GM04503 (cell line): ENCODE measurements around the gene KIF5C.

ENCODE experiments used
- DNase-seq: peaks from one replicate; pipeline ENCODE4 v3.0.0-alpha.2; 2012; ENCODE audit warnings: low read depth

KIF5C gene

DNA sequence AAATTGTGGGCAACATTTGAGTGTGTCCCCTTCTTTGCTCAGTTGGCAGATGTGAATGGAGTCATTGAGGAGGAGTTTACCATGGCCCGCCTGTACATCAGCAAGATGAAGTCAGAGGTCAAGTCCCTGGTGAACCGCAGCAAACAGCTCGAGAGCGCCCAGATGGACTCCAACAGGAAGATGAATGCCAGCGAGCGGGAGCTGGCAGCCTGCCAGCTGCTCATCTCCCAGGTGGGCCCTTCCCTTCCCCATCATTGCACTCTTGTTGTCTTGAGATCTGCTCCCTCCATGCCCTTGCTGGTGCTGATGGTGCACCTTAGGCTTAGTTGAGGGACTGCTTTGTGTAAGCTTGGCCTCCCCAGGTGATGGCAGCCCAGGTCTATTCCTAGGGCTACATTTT lies 115.9 kb downstream of the KIF5C start:
- no peak for DNase-seq

- no peak for DNase-seq
Observed at GRCh38 chr2:148992448-148992847, 117.4 kb downstream of the KIF5C start.

DNA sequence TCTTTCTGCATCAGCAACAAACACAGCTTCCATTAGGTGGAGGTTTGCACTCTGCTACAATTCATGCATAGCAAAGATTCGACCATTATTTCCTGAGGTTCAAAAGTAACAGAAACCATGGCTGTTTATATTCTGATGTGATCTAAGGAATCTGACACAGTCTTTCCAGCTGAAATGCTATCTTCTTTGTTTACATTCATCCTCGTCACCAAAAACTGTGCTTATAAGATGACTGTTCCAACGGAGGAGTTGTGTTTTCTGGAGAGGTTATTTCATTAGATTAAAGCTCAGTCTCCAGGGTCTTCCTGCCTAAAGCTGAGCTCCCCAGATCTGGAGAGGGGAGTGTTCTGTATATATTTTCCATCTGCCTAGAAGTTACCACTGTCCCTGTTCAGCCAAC lies 118.3 kb downstream of the KIF5C start:
- no peak for DNase-seq

DNA sequence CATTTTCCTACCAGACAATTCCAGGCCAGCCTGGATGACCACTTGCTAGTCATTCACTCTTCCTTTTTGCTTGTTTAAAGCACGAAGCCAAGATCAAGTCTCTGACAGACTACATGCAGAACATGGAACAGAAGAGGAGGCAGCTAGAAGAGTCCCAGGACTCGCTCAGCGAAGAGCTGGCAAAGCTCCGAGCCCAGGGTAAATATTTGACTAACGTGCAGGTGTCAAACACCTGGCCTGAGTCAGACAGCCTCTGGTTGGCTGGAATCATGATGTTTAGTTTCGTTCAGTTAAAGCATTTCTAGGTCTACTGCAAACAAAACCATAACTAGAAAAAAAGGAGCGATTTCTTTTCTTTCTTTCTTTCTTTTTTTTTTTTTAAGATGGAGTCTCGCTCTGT lies 119.3 kb downstream of the KIF5C start:
- DNase-seq, result no peak

DNA sequence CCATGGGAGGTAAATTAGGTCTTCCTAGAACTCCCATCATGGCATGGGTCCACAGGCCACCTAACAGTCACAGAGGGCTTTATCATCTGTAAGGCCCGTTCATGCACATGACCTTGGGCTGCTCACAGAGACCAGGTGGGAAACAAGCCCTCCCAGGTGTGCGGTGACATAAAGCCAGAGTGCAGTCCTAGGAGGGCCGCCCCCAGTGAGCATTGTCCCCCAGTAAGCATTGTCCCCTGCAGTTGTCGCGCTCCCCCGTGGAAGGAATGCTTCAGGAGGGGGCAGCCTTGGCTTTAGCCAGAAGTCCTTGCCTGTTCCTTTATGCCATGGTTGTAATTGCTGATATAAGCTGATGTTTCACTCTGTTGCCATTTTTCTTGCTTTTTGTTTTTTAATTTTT lies 121.8 kb downstream of the KIF5C start:
- no peak for DNase-seq

GRCh38 chr2:148998165-148998830 lies 123.3 kb downstream of the KIF5C start:
- no peak for DNase-seq

- no peak for DNase-seq
Observed at GRCh38 chr2:148998831-148999200, 123.8 kb downstream of the KIF5C start.

DNA sequence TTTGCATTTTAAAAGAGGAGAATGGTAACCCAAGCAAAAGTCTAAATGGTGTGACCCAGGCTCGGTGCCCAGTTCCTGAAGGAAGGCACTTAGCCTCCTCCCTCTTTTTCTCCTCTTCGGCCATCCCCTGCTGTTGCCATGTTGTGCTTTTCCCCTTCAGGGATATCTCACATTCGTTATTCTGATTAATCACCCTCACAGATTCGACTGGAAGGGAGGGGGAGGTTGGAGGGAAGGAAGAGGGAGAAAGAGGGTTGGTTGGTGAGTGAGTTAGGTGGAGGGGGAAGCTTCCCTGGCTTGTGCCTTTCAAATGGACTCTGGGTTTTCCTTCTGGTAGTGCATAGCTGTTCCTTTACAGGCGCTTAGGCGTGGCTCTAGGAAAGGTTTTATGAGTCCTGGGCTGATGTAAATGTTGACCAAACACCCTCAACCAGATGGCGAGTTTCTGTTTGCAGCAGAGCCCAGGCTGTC lies 124.5 kb downstream of the KIF5C start:
- DNase-seq, result no peak

DNA sequence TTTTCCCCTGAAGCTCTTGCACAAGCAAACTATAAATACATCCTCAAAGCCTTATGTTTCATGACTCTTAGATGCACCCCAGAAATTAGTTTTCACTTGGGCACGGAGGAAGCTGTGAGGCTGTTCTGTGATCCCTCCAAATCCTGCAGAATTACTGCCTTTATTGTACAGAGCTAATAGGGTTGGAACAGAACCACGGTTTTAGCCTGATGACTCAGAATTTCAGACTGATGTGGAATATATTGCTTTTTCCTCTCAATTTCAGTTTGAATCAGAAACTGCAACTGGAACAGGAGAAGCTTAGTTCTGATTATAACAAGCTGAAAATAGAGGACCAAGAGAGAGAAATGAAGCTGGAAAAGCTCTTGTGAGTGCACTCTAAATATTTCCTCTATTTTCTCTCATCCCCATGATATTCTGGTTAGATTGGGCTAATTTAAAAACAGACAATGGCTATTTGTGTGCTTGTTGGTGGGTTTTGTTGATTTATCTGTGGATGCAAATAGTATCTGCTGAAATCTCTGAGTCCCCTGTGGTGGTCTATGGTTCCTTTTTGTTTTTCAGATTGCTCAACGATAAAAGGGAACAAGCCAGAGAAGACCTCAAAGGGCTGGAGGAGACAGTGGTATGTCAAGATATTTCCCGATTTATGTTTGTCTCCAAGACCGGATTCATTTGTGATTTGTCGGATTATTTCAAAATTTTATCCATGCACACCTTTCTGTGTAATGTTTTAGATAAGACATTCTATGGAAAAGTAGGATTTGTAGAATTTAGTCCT lies 125.3 kb downstream of the KIF5C start:
- DNase-seq, result no peak

- no peak for DNase-seq
Observed at GRCh38 chr2:149001496-149001895, 126.5 kb downstream of the KIF5C start.

DNA sequence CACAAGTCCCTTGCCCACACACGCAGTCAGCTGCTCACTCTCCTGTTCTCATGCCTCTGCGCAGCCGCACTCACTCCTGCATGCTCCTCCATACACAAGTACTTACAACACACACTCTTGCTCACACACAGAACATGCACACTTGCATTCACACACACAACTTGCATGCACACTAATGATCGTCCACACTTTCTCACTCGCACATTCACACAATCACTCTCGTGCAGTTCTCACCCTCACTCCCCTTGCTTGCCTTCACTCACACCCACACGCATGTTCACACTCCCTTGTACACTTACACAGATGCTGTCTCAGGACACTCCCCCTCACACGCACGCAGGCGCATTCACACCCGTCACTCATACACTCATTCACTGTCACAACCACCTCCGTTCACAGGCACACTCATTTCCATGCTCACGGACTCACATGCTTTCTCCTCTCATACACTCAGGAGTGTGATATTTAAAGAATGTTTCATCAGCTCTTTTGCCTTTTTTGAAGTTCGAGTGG lies 127.4 kb downstream of the KIF5C start:
- no peak for DNase-seq

DNA sequence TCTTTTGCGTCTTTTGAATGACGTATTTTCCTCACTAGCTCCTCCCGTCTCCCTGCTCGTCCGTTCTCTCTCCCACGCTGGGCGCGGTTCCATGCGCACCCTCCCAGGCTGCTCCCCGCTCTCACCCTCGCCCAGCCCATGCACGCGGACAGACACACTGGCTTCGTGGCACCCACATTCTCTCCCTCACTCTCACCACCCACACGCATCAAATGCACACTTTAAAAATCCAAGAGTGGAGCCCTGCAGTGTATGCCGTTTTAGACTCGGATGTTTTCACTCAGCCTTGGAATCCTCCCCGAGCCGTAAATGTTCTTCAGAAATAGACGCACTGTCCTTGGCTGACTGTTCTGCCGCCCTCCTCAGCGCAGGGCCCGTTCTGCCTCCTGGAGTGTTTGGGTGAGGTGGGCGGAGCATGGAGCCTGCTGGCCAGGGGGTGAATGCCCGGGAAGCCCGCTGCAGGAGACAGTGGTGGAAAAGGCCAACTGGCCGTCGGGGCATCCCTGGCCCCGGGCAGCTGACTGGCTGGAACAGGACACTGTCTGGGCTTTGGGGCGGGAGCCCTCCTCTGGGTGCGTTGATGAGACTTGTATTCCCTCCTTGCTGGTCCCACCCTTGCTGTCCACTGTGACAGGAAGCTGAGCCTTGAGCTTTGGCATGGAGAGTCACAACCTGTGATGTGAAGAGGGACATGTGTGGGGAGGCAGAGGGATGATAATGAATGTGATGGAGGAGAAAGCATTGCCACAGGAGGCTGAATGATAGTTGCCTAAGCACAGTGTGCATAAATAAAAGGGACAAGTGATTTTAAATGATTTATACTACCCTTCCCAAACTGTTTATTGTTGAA lies 128.1 kb downstream of the KIF5C start:
- no peak for DNase-seq

- peak; percentile 77 for DNase-seq
Observed at GRCh38 chr2:149004836-149005235, 129.8 kb downstream of the KIF5C start.

DNA sequence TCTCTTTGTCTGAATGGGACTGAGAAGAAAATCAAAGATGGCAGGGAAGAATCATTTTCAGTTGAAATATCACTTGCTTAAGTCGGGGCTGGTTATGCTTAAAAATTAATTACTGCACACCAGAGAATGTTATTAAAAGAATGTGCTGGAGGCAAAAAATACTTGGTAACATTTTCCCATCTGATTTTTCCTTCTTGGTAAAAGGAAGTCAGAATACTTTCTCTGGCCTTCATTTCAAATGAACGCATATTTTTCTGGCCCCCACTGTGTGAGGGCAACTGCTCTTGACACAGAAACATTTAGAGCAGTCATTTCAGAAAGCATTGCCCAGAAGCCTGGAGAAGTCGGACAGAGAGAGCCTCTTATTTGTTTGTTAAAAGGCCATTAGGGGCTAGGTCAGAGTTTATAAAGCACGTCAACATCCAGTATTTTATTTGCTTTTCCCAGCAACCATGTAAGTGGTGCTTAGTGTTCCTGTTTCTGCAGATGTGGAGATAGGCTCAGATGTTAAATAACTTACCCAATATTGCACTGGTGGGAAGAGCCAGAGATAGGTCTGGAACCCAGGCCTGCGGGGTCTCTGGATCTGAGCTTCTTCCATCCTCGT lies 130.5 kb downstream of the KIF5C start:
- no peak for DNase-seq

DNA sequence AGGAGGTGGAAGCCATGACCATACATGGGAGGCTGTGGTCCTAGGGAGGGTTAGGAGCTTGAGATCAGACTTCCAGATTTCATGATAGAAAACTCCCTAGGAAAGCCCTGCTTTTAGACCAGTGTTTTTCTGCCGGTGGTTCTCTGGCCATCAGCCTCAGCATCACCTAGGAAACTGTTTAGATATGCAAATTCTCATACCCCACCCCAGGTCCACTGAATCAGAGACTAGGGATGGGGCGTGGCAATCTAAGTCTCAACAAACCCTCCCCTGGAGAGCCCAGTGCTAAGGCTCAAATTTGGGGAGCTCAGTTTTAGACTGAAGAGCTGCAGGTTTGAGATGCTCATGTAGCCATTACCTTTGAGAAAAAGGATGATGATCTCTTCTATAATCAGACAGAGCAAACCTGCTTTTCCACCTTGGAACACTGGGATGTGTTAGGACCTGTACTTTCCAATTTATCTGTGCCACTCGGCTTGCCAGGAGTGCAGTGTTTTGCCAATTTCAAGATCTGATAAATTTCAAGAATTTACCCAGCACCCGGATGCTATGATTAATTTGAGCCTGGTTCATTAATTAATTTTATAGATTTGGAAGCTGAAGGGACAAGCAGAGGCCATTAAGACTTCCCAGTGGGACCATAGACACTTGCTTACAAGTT lies 132.0 kb downstream of the KIF5C start:
- DNase-seq, result no peak

DNA sequence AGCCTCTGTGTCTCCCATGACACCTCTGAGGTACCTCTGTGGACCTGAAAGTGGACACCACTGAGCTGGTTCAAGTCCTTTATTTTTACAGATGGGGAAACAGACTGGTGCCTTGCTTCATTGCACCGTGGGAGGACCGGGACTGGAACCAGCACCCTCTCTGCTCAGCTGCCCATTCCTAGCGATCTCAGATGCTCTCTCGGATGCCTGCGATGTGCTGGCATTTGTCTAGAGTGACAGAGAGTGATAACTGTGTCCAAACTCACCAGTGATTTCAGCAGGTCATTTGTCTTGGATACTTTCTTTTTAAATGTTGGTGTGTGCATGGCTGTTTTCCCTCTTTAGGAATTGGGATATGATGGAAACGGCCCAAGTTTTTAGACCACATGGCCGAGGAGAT lies 133.4 kb downstream of the KIF5C start:
- no peak for DNase-seq

DNA sequence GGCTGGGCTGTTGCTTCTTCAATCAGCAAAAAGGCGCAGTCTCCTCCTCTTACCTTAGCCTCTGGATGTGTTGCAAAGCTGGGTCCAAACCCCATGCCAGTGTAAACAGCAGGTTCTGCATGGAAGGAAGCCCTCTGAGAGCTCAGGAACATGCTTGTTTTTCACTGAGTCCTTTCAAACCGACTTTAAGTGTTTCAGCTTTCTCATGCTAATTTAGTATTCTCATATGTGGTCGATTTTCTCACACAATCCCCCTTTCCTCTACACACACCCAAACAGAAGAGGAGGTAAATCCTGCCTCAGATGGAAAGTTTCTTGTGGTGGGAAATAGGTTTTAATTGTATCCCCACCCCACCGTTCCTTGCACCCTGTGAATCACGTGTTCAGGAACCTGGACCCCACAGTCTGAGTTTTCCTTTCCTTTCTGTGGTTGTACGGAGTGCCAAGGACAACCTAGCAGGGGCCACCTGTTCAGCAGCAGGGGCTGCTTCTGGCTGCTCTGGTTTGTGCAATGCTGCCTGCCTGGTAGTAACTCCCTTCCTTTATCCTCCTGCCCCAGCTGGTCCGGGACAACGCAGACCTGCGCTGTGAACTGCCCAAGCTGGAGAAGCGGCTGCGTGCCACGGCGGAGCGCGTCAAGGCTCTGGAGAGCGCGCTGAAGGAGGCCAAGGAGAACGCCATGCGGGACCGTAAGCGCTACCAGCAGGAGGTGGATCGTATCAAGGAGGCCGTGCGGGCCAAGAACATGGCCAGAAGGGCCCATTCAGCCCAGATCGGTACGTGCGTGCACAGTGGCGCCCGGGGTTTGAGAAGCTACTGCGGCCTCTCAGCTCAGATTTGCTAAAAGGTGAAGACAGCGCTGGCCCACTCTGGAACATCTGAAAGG lies 134.8 kb downstream of the KIF5C start:
- DNase-seq, result no peak

- no peak for DNase-seq
Observed at GRCh38 chr2:149012545-149012944, 137.5 kb downstream of the KIF5C start.

- no peak for DNase-seq
Observed at GRCh38 chr2:149015501-149015900, 140.5 kb downstream of the KIF5C start.

DNA sequence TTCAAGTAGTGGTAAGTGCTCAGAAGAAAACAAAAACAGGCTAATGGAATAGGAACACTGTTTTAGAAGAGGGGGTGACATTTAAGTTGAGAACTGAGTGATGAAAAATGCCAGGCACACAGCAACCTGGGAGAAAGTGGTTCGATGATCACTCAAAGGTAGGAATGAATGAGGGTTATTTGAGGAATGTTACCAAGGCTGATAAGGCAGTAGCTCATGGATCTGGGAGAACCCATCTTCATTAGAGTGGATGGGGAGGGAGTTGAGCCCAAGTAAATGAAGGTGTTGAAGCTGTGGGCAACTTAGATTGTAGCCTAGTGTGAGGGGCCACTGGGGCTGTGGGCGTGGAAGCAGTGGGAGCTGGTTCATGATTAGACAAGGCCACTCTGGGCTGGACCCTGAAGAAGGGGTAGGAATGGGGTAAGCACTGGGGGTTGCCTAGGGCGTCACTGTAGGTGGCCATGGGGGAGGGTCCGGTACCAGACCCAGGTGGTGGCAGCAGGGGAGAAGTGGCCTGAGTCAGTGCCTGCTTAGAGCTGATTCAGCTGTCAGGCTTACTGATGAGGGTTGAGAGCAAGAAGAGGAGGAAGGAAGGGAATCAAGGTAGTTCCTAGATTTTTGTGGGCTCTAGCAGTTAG lies 141.0 kb downstream of the KIF5C start:
- DNase-seq, result no peak
